Measurements from ENCODE around the gene ST6GAL1. TPM values are rescaled to one million over a fixed set of nuclear protein-coding genes. Genes with fewer than 3 reads are reported as not detected.

ST6GAL1 gene
- total and polyA plus RNA-seq, 12 donors, result 7.2 to 95.0 (median 55.4) TPM

- TF ChIP-seq POLR2A (IDR thresholded peaks at IDR 0.05), result no peak
- no peak for TF ChIP-seq CTCF (IDR thresholded peaks at IDR 0.05)
These were observed 174.0 kb downstream of the ST6GAL1 start for GRCh38 chr3:187104342-187104741.

GRCh38 chr3:187104933-187105332 is 174.6 kb downstream of the ST6GAL1 start:
- Histone ChIP-seq H3K36me3 (replicated peaks in 1 of 2) (no peaks in the 10 kb centered on the region), H3K27me3 (no peaks in the 10 kb centered on the region), H3K4me1 (replicated peaks in 1 of 2) (peaks cover 4 to 14% of the 10 kb centered on the region in 2 donors), H3K27ac (no peak overlapping the region), H3K4me3 (no peak overlapping the region), H3K9me3 (replicated peaks in 1 of 3) (no peaks in the 10 kb centered on the region)
- no peak for DNase-seq
- intact Hi-C loops (cut with DNase I), result no loop called here
- TF ChIP-seq POLR2A (IDR thresholded peaks at IDR 0.05) (no peak), CTCF (IDR thresholded peaks at IDR 0.05) (no peak)
- 85 to 89% (median 89%) methylated on average over 7 of the region's 7 CpGs for WGBS, 4 donors

More at GRCh38 chr3:187104342-187104741, 174.0 kb downstream of the ST6GAL1 start:
- Histone ChIP-seq H3K36me3 (replicated peaks in 1 of 2) (no peaks in the 10 kb centered on the region), H3K27ac (no peak overlapping the region), H3K4me1 (replicated peaks in 1 of 2) (peaks cover 4 to 14% of the 10 kb centered on the region in 2 donors), H3K27me3 (no peaks in the 10 kb centered on the region), H3K9me3 (replicated peaks in 1 of 3) (no peaks in the 10 kb centered on the region), H3K4me3 (no peak overlapping the region)
- intact Hi-C loops (cut with DNase I), result no loop called here
- no peak for DNase-seq
- 91 to 95% (median 93%) methylated on average over 3 to 7 of the region's 7 CpGs for WGBS, 4 donors

- Histone ChIP-seq H3K27me3 (no peaks in the 10 kb centered on the region), H3K4me1 (replicated peaks in 1 of 2) (peaks cover 4 to 14% of the 10 kb centered on the region in 2 donors), H3K27ac (no peak overlapping the region), H3K36me3 (replicated peaks in 1 of 2) (no peaks in the 10 kb centered on the region), H3K4me3 (no peak overlapping the region), H3K9me3 (replicated peaks in 1 of 3) (no peaks in the 10 kb centered on the region)
- intact Hi-C loops (cut with DNase I), result no loop called here
- WGBS, 4 donors, result 83 to 88% (median 84%) methylated on average over 3 of the region's 3 CpGs
- no peak for DNase-seq
- TF ChIP-seq CTCF (IDR thresholded peaks at IDR 0.05) (no peak), POLR2A (IDR thresholded peaks at IDR 0.05) (no peak)
These were observed 175.4 kb downstream of the ST6GAL1 start for GRCh38 chr3:187105700-187106099.

GRCh38 chr3:187107989-187108388 is 177.7 kb downstream of the ST6GAL1 start:
- WGBS, 4 donors, result 79 to 100% (median 84%) methylated on average over 2 to 3 of the region's 3 CpGs
- intact Hi-C loops (cut with DNase I), result no loop called here
- H3K4me3 ChIP-seq, result no peak overlapping the region
- H3K27me3 ChIP-seq, result no peaks in the 10 kb centered on the region
- no peaks in the 10 kb centered on the region for H3K9me3 ChIP-seq (replicated peaks in 1 of 3)
- DNase-seq, result no peak
- H3K27ac ChIP-seq, result no peak overlapping the region
- H3K36me3 ChIP-seq (replicated peaks in 1 of 2), result no peaks in the 10 kb centered on the region
- H3K4me1 ChIP-seq (replicated peaks in 1 of 2), result no peaks in the 10 kb centered on the region
- TF ChIP-seq POLR2A (IDR thresholded peaks at IDR 0.05) (no peak), CTCF (IDR thresholded peaks at IDR 0.05) (no peak)
